ENCODE results near the gene MYH15.

DNA sequence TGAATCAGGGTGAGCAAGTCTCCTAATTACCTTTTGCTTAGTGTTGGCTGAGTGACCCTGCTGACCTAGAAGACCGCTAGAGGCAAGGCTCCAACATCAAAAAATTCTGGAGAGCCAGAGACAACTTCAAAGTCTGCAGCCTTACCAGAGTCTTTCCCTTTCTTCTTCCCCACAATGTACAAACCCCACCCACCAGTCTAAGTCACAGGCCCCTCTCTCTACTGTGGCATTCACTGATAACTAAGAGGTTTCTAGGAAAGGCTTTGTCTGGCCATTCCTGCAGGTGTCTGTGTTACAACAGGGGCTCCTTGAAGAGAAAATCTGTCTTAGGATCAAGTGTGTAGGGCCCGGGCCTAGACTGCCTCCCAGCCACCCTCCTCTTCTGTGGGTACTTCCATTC lies 525 bp downstream of the MYH15 start:
- TF ChIP-seq EZH2 (IDR thresholded peaks at IDR 0.05; ENCODE audit: borderline replicate concordance, low read length): no peak
- TF ChIP-seq, protein P1, sequence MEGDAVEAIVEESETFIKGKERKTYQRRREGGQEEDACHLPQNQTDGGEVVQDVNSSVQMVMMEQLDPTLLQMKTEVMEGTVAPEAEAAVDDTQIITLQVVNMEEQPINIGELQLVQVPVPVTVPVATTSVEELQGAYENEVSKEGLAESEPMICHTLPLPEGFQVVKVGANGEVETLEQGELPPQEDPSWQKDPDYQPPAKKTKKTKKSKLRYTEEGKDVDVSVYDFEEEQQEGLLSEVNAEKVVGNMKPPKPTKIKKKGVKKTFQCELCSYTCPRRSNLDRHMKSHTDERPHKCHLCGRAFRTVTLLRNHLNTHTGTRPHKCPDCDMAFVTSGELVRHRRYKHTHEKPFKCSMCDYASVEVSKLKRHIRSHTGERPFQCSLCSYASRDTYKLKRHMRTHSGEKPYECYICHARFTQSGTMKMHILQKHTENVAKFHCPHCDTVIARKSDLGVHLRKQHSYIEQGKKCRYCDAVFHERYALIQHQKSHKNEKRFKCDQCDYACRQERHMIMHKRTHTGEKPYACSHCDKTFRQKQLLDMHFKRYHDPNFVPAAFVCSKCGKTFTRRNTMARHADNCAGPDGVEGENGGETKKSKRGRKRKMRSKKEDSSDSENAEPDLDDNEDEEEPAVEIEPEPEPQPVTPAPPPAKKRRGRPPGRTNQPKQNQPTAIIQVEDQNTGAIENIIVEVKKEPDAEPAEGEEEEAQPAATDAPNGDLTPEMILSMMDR (conservative IDR thresholded peaks at IDR 0.05 in 1 of 2, IDR thresholded peaks at IDR 0.05 in 1 of 2; ENCODE audit: extremely low read depth in 1 of 2, insufficient read depth in 1 of 2, low read depth in 1 of 2, low read length in 2 of 2): no peak

Data from mammary epithelial cell (primary cell).